HG02885 (cell line): ENCODE measurements around the gene TLL2.
"Not testable (repeated sequence)": the region's sequence is repeated elsewhere in the genome, so short reads cannot be mapped to it uniquely, and the experiment has no call there.

ENCODE experiments used
- ATAC-seq: cut with Tn5 transposase; IDR thresholded peaks from one replicate; pipeline ENCODE4 v1.9.1; 2021; ENCODE audit warnings: mild to moderate bottlenecking; ENCODE audit not compliant: unreplicated experiment, poor library complexity

Gene TLL2

GRCh38 chr10:96513698-96514561, at the start of gene TLL2:
TLL2 (minus strand) TSS chr10:96513926; CDS start chr10:96513685, 241 bp downstream.
- peak; percentile 82 for ATAC-seq

DNA sequence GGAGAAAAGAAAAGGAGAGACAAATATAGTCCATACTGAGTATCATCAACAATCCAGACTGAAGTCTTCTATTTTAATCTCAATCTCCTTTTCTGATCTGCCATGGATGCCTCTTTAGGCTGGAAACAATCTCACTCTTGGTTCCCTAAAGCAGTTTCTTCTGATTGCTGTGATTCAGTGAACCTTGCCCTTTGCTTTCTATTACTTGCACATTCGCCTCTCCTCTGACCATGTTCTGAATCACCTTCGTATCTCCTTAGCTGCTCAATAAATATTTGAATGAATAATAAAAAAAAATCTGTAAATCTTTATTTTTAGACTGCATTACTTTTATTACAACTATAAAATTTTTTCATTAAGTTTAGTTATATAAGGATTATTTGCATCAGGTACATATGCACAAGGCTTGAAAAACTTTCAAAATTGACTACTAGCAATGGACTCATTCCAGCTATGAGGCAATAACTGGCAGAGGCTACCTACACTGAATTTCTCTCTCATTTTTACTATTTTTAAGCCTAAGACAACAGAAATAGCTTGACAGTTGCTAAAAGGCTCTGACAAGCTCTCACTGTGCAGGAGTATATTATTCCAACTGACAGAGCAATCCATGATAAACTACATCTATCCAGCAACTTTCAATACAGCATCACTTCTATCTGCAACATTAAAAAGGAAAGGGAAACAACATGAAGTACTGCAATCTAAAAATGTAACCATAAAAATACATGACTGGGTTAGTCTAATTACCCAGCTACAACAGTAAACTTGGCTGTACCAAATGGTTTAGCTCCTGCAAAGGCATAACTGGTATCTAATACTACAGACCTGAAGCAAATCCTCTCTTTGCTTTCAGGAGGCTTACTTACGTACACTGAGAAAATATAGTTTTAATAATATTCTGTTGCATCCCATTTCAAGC, 47.5 kb upstream of the TLL2 start:
- no peak for ATAC-seq

DNA sequence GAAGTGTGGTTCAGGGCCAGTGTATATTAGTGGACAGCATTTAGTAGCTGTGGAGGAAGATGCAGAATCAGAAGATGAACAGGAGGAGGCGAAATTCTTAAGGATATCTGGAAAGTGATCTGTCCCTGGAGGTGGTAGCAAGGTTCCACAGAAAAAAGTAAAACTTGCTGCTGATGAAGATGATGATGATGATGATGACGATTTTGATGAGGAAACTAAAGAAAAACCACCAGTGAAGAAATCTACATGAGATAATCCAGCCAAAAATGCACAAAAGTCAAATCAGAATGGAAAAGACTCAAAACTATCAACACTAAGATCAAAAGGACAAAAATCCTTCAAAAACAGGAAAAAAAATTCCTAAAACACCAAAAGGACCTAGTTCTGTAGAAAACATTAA, 46.8 kb upstream of the TLL2 start:
- no peak for ATAC-seq

GRCh38 chr10:96556003-96556402, 42.3 kb upstream of the TLL2 start:
- no peak for ATAC-seq

GRCh38 chr10:96555330-96555729, 41.6 kb upstream of the TLL2 start:
- ATAC-seq = no peak

DNA sequence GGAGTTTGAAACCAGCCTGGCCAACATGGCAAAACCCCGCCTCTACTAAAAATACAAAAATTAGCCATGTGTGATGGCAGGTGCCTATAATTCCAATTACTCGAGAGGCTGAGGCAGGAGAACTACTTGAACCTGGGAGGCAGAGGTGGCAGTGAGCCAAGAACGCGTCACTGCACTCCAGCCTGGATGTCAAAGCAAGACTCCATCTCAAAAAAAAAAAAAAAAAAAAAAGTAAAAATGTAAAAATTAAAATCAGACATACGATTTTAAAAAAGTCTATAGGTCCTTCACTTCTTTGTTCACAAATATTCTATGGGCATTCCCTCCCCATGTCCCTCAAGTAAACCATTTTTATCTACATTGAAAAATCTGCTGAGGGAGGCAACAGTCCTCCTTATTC, 34.9 kb upstream of the TLL2 start:
- no peak for ATAC-seq

- ATAC-seq = not testable (repeated sequence)
These were observed 31.8 kb upstream of the TLL2 start for GRCh38 chr10:96545558-96545957.

DNA sequence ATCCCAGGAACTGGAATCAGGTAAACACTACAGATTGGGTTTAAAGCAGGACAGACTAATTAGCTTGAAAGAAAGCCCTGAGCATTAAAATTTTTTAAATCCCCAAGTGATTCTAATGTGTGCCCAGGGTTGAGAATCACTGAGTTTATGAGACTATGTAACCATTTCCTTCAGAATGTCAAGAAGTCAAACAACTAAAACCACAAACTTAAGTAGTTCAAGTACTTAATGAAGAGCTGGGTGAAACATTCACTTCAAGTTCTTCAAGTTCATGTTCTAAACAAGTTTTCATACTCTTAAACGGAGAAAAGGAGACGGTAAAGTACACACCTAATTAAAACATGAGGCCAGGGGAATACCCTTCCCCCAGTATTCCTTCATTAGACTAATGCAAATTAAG, 28.2 kb upstream of the TLL2 start:
- no peak for ATAC-seq

DNA sequence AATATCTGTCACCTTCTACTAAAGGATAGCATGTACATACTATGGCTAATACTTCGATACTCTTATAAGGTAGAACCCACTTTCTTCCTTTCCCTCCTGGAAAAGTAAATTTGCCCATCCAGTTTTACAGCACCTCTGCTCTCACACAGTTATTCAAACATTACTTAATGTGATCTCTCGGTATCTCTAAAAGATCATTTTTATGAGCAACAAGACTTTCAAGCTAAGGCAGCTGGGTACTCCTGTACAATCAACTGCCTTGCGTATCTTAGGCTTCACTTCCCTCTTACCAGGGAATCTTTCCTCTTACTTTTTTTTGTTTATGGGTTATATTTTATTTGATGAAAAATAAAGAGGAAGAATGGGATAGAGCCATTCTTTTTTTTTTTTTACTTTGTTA, 26.5 kb upstream of the TLL2 start:
- no peak for ATAC-seq

- ATAC-seq = no peak
These were observed 25.0 kb upstream of the TLL2 start for GRCh38 chr10:96538683-96539082.

GRCh38 chr10:96536129-96536528, 22.4 kb upstream of the TLL2 start:
- ATAC-seq = no peak

- no peak for ATAC-seq
These were observed 18.8 kb upstream of the TLL2 start for GRCh38 chr10:96532523-96532922.

GRCh38 chr10:96529634-96530279, 16.0 kb upstream of the TLL2 start:
- ATAC-seq = no peak

DNA sequence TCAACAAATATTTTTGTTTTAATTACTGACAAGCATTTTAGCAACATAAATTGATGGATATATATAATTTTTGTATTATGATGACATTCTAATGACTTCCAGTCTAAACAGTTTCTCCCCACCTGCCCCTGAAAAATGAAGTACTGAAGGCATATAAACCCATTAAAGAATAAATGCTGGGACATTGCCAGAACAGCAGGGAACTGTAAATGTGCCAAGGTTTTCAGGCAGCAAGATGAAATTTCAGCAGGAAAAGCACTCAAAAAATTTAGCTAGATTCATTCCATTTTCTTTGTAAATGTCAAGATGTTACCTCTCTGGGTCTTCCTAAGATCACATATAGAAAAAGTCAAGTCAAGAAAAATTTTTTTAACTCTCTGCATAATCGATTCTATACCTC, 11.0 kb upstream of the TLL2 start:
- ATAC-seq = no peak

GRCh38 chr10:96517284-96517683, 3.6 kb upstream of the TLL2 start:
- ATAC-seq = no peak

- no peak for ATAC-seq
These were observed 2.6 kb upstream of the TLL2 start for GRCh38 chr10:96516337-96516736.

- peak; percentile 37 for ATAC-seq
These were observed 425 bp downstream of the TLL2 start for GRCh38 chr10:96513305-96513697.

- peak; percentile 1 for ATAC-seq
These were observed 1.0 kb downstream of the TLL2 start for GRCh38 chr10:96512524-96513304.

DNA sequence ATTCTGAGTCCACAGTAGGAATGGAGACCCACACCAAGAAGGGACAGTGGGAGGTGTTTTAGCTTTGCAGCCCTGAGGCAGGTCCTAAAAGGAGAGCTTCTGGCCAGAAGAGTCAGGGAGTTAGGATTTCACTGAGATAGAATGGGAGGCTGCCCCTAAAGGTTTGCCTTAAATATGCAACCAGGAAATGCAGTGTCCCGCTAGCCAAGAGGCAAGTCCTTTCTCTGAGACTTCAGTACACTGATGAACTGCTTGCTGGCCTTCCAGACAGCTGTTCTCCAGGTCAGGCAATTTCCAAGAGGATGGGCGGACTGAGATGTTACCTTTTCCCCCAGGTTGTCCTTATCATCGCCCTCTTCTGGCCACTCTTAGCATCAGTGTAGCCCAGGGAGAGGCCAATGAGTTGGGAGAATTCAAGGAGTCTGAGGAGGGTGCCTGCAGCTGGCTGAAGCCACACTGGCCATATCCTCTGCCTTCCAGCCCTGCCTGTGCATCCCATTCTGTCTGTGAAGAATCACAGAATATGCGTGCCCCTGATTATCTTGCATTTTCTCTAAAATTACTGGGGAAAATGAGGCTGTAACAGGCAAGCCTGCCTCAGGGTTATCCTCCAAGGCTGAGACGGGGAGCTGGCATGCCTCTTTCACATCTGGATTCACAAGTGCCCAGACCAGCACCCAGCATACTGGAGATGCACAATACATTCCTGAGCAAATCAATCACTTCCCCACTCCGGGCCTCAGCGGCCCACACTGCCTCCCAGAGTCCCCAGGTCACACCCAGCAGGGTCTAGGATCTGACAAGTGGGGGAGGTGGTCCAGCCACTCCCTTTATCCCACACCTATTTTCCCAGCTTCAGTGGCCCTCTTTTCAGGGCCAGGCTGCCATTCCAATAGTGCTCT, 2.4 kb downstream of the TLL2 start:
- ATAC-seq = no peak
